ENCODE measurements around the gene CTBP1.

CTBP1 gene

DNA sequence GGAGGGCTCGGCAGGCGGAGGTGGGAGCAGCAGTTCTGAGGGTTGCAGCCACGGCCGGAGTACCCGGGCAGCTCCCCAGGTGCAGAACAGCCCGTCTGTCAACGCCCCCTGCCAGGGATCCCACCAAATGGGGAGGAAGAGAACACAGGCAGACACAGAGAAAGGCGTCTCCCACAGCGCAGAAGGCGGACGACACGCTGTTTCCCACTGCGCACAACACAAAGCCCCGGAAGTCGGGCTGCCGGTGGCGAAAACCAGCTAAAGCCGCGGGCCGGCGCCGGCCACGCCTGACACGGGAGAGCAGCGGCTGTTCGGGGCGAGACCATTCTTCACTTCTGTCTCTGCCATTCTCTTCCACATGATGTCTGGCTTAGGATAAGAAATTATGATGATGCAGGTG, 31.6 kb downstream of the CTBP1 start:
- Histone ChIP-seq H3K4me1 (ENCODE audit: insufficient read depth, low read length) (no peaks in the 10 kb centered on the region), H3K27ac (ENCODE audit: low read depth, low read length) (no peak overlapping the region), H3K36me3 (ENCODE audit: insufficient read depth, low read length) (peaks cover 71% of the 10 kb centered on the region), H3K27me3 (ENCODE audit: insufficient read depth, low read length) (no peaks in the 10 kb centered on the region), H3K9me3 (ENCODE audit: insufficient read depth, low read depth, low read length) (no peaks in the 10 kb centered on the region), H3K4me3 (ENCODE audit: low read length) (no peak overlapping the region), H3K9ac (ENCODE audit: low read depth, low read length) (no peak overlapping the region)
- WGBS, result 97% methylated on average over 27 of the region's 27 CpGs

DNA sequence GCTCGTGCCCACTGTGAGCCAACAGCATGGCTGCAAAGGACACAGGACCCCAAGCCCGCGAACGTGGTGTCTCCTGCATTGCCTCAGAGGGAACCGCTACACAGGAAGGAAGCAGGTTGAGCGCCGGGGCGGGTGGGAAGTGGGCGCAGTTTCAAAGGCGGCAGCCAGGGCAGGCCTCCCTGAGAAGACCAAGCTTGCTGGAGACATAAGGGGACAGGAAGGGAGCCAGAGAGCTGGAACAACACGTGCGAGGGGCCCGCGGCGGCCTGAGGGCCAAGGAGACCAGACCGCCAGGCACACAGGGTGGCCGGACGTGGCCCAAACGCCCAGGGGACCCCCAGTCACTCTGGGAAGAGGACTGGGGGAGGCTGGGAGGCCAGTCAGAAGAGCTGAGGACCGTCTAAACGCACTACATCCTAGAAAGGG, 32.0 kb downstream of the CTBP1 start:
- Histone ChIP-seq H3K9me3 (ENCODE audit: insufficient read depth, low read depth, low read length) (no peaks in the 10 kb centered on the region), H3K36me3 (ENCODE audit: insufficient read depth, low read length) (peaks cover 74% of the 10 kb centered on the region), H3K9ac (ENCODE audit: low read depth, low read length) (no peak overlapping the region), H3K4me1 (ENCODE audit: insufficient read depth, low read length) (no peaks in the 10 kb centered on the region), H3K27ac (ENCODE audit: low read depth, low read length) (no peak overlapping the region), H3K27me3 (ENCODE audit: insufficient read depth, low read length) (no peaks in the 10 kb centered on the region), H3K4me3 (ENCODE audit: low read length) (no peak overlapping the region)
- WGBS, result 96% methylated on average over 21 of the region's 21 CpGs

DNA sequence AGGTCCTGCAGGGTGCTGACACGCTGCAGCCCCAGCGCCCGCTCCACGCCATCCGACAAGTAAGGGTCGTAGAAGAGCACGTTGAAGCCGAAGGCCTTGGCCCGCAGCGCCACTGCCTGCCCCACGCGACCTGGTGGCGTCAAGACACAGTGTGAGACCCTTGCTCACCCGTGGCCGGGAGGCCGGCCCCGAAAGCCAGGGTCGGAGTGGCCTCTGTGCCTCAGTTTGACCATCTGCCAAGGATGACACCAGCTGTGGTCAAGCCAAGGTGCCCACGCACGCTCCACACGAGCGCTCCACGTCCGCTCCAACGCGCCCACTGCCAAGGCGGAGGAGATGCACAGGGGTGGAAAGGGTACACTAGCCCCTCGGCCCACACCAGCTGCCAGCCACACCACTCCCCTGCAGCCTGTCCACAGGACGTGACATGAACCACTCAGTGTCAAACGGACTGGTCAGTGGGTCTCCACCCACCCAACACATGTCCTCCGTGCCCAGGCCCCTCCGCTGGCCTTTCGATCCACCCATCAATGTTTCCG, 32.8 kb downstream of the CTBP1 start:
- 96% methylated on average over 34 of the region's 34 CpGs for WGBS
- no peaks in the 10 kb centered on the region for H3K9me3 ChIP-seq (ENCODE audit: insufficient read depth, low read depth, low read length)
- no peaks in the 10 kb centered on the region for H3K4me1 ChIP-seq (ENCODE audit: insufficient read depth, low read length)
- H3K4me3 ChIP-seq (ENCODE audit: low read length), result no peak overlapping the region
- H3K9ac ChIP-seq (ENCODE audit: low read depth, low read length), result no peak overlapping the region
- no peaks in the 10 kb centered on the region for H3K27me3 ChIP-seq (ENCODE audit: insufficient read depth, low read length)
- peaks cover 78% of the 10 kb centered on the region for H3K36me3 ChIP-seq (ENCODE audit: insufficient read depth, low read length)
- no peak overlapping the region for H3K27ac ChIP-seq (ENCODE audit: low read depth, low read length)

DNA sequence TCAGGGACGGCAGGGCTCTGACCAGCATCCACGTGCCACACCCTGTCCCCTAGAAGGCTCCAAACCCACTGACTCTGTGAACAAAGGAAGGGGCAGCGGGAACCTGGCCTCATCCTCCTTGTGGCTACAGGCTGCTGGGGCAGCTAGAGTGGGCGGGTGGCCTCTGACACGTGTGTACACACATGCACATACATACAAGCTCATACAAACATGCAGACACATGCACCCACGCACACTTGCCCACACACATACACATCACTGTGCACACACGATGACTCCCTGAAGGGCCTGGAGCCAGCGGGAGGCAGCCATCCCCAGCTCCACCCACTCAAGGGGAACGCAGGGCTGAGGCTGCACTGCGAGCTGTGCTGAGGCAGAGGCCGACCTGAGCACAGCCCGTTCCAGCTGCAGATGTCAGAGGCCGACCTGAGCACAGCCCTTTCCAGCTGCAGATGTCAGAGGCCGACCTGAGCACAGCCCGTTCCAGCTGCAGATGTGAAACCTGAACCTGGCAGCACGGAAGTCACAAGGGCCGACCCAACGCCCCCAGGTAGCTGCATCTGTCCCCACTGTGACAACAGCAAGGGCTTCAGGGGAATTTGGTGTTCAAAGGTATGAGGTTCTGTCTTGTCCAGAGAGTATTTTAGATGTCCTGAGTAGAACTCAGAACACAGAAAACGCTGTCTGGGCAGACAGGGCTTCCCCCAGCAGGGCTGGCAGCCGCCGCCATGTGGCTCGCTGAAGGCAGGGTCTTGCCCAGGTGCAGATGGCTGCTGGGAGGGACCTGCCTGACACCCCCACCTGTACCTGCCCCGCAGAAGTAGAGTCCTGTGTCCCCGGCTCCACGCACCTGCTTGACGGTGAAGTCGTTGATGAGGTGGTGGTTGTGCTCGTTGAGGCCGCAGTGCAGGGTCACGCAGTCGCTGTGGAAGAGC, 33.5 kb downstream of the CTBP1 start:
- H3K36me3 ChIP-seq (ENCODE audit: insufficient read depth, low read length), result peaks cover 77% of the 10 kb centered on the region
- H3K4me1 ChIP-seq (ENCODE audit: insufficient read depth, low read length), result no peaks in the 10 kb centered on the region
- no peak overlapping the region for H3K9ac ChIP-seq (ENCODE audit: low read depth, low read length)
- no peak overlapping the region for H3K27ac ChIP-seq (ENCODE audit: low read depth, low read length)
- WGBS, result 95% methylated on average over 31 of the region's 31 CpGs
- no peaks in the 10 kb centered on the region for H3K27me3 ChIP-seq (ENCODE audit: insufficient read depth, low read length)
- no peak overlapping the region for H3K4me3 ChIP-seq (ENCODE audit: low read length)
- H3K9me3 ChIP-seq (ENCODE audit: insufficient read depth, low read depth, low read length), result no peaks in the 10 kb centered on the region

DNA sequence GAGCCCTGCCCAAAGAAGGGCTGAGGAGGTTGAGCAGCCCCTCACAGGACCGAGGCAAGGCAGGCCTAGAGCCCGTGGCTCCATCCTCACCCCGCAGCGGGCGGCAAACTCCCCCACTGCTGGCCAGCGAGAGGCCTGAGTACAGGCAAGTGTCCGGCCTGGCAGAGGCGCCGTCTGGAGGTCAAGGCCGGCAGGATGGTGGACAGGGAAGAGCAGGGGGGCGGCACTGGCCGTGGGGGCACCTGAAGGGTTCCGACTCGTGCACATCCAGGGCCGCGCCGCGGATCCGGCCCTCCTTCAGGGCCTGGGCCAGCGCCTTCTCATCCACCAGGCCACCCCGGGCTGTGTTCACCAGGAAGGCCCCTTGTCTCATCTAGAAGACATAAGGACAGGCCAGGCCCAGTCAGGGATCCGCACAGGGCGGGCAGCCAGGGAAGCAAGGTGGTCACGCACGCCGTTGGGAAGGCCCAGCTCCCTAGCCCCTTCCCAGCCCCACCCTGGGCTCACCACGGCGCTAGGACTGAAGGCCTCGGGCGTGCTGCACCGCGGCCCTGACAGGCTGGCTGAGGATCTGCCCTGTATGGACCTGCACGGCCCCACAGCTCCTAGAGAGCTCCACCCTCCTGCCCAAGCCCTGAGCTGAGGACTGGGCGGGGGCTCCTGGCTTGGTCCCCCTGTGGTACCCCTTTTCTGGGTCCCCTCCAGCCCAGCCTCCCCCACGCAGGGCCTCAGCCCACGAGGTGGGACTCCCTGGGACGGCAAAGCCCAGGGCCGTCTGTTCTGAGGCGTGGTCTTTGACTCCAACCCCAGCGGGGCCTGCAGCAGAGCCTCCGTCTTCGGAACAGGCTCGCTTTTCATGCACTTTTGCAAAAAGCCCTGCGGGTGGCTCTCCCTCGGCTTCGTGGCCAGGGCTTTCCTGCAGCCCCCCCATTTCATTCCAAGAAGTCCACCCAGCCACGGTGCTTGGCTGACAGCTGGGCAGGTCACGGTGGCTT, 34.5 kb downstream of the CTBP1 start:
- H3K27me3 ChIP-seq (ENCODE audit: insufficient read depth, low read length), result no peaks in the 10 kb centered on the region
- no peak overlapping the region for H3K9ac ChIP-seq (ENCODE audit: low read depth, low read length)
- WGBS, result 95% methylated on average over 48 of the region's 48 CpGs
- peaks cover 73% of the 10 kb centered on the region for H3K36me3 ChIP-seq (ENCODE audit: insufficient read depth, low read length)
- H3K9me3 ChIP-seq (ENCODE audit: insufficient read depth, low read depth, low read length), result no peaks in the 10 kb centered on the region
- H3K27ac ChIP-seq (ENCODE audit: low read depth, low read length), result no peak overlapping the region
- no peak overlapping the region for H3K4me3 ChIP-seq (ENCODE audit: low read length)
- no peaks in the 10 kb centered on the region for H3K4me1 ChIP-seq (ENCODE audit: insufficient read depth, low read length)

DNA sequence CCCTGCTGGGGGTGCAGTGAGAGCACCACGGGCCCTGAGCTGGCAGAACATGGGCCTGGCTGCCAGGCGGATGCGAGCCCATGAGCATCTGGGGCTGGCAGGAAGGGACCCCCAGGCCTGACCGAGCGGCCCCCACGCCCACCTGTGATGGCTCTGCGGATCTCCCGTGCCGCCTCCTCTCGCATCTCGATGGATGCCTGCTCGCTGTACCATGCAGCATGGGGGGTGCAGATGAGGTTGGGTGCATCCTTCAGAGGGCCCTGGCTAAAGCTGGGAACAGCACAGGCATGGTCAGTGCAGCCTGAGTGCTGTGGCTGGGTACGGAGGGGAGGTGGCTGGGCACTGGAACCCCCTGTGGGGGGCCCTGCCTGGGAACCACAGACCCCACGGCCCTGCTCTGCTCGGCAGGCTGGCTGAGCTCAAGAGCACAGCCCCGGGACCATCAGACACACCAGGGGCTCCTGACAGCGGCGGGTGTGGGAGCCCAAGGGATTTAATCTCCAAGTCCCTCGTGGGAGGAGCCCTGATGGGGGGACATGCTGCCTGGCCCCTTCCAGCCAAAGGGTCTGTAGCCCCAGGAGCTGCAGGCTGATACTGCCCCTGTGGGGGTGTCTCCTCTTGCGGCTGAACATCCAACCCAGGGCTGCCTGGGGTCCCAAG, 35.5 kb downstream of the CTBP1 start:
- H3K27ac ChIP-seq (ENCODE audit: low read depth, low read length), result no peak overlapping the region

DNA sequence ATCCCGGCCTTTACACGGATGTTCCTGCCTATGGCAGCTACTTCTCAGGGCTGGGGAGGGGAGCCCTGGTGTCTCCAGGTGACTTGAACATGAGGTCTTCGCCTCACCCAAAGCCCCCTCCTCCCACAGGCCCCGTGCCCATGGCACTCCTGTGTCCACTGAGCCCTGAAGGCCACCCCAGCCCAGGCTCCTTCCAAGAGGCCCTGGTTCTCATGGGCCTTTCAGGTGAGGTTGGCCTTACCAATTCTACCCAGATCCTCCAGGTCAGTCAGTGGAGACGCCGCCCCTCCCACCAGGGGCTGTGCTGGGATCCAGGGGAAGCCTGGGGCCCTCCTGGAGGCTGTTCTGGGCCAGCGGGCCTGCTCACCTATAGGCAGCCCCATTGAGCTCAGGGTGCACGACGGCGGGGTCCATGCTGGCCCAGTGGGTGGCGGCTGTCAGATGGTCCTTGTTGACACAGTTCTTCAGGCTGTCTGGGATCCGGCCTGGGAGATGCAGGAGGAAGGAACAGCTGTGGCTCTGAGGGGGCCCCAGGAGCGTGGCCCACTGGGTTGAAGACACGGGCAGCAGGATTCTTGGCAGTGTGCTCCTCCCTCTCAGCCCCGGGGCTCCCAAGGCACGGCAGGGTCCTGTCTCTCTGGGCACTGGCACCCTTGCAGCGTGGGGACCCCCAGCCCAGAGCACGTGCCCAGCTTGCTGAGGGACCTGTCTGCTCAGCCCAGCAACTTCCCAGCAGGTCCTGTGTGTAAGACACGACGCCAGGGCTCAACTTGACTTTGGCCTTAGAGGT, 36.2 kb downstream of the CTBP1 start:
- Histone ChIP-seq H3K4me3 (ENCODE audit: low read length) (no peak overlapping the region), H3K27me3 (ENCODE audit: insufficient read depth, low read length) (no peaks in the 10 kb centered on the region), H3K4me1 (ENCODE audit: insufficient read depth, low read length) (no peaks in the 10 kb centered on the region), H3K9me3 (ENCODE audit: insufficient read depth, low read depth, low read length) (no peaks in the 10 kb centered on the region), H3K36me3 (ENCODE audit: insufficient read depth, low read length) (peaks cover 62% of the 10 kb centered on the region), H3K27ac (ENCODE audit: low read depth, low read length) (no peak overlapping the region), H3K9ac (ENCODE audit: low read depth, low read length) (no peak overlapping the region)
- 96% methylated on average over 20 of the region's 20 CpGs for WGBS

More for the DNA sequence above, 35.5 kb downstream of the CTBP1 start:
- Histone ChIP-seq H3K4me1 (ENCODE audit: insufficient read depth, low read length) (no peaks in the 10 kb centered on the region), H3K36me3 (ENCODE audit: insufficient read depth, low read length) (peaks cover 66% of the 10 kb centered on the region), H3K4me3 (ENCODE audit: low read length) (no peak overlapping the region), H3K27me3 (ENCODE audit: insufficient read depth, low read length) (no peaks in the 10 kb centered on the region), H3K9ac (ENCODE audit: low read depth, low read length) (no peak overlapping the region), H3K9me3 (ENCODE audit: insufficient read depth, low read depth, low read length) (no peaks in the 10 kb centered on the region)
- 95% methylated on average over 20 of the region's 20 CpGs for WGBS

DNA sequence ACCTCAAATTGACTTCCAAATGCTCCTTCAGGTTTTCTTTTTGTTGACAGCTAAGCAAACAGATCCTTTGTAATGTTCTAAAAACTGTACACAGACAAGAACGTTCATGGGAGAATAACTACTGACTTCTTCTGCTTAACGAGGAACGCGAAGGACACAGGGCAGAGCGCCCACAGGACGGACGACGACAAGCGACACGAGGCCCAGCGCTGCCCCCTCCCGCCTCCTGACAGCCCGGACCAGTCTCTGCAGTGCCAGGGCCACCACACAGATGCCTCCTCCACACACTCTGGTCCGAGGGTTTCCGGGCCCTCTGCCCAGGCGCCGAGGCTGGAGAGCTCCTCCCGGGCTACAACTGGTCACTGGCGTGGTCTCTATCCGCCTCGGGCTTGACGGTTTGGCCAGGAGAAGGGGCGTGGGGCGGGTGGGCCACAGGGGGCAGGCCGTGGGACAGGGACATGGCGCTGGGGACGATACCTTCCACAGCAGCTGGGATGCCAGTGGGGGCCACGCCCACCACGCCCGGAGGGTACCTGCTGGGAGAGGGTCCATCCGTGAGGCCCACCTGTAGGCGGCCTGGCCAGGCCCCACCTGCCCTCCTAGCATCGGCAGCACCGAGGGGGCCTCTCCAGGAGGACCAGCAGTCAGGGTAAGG, 36.9 kb downstream of the CTBP1 start:
- Histone ChIP-seq H3K27ac (ENCODE audit: low read depth, low read length) (no peak overlapping the region), H3K4me3 (ENCODE audit: low read length) (no peak overlapping the region), H3K36me3 (ENCODE audit: insufficient read depth, low read length) (peaks cover 57% of the 10 kb centered on the region), H3K9me3 (ENCODE audit: insufficient read depth, low read depth, low read length) (no peaks in the 10 kb centered on the region), H3K27me3 (ENCODE audit: insufficient read depth, low read length) (no peaks in the 10 kb centered on the region), H3K4me1 (ENCODE audit: insufficient read depth, low read length) (no peaks in the 10 kb centered on the region), H3K9ac (ENCODE audit: low read depth, low read length) (no peak overlapping the region)
- WGBS, result 96% methylated on average over 34 of the region's 34 CpGs

DNA sequence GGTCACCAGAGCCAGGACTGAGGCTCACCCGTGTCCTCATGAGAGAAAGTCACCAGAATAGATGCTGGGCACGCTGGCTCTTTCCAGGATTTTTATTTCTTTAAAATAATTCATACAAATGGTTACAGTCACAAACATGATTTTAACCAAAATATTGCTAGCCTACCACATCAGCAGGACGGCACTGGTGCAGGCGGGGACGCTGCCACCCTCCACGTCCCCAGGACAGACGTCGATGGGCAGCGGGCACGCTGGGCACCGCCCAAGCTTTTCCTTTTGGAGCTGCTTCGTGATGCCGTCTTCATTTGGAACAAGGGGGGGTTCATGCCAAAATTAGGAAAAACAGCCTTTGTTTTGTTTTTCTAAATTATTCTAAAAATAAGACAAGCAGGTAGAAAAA, 37.6 kb downstream of the CTBP1 start:
- WGBS, result 97% methylated on average over 13 of the region's 13 CpGs
- peaks cover 54% of the 10 kb centered on the region for H3K36me3 ChIP-seq (ENCODE audit: insufficient read depth, low read length)

DNA sequence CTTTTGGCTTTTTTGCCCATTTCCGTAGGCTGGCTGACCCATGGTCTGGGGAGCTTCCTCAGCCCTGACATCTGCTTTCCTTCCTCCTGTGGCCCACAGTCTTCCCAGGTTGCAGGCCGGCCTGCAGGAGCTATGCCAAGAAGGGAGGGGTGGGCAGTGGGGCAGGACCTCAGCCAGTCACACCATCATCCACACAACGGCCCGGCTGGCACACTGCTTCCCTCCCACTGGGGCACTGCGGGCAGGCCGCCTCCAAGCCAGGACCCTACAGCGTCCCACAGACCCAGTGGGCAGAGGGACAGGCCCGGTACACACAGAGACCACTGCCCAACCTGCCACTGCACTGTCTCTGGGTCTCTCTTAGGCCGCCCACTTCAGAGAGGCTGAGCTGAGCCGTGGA, 38.0 kb downstream of the CTBP1 start:
- 94% methylated on average over 10 of the region's 10 CpGs for WGBS
- H3K9ac ChIP-seq (ENCODE audit: low read depth, low read length), result no peak overlapping the region
- no peaks in the 10 kb centered on the region for H3K4me1 ChIP-seq (ENCODE audit: insufficient read depth, low read length)
- H3K4me3 ChIP-seq (ENCODE audit: low read length), result no peak overlapping the region
- no peaks in the 10 kb centered on the region for H3K9me3 ChIP-seq (ENCODE audit: insufficient read depth, low read depth, low read length)
- H3K27ac ChIP-seq (ENCODE audit: low read depth, low read length), result no peak overlapping the region
- H3K27me3 ChIP-seq (ENCODE audit: insufficient read depth, low read length), result no peaks in the 10 kb centered on the region
- H3K36me3 ChIP-seq (ENCODE audit: insufficient read depth, low read length), result peaks cover 50% of the 10 kb centered on the region

More for the DNA sequence above, 37.6 kb downstream of the CTBP1 start:
- Histone ChIP-seq H3K9me3 (ENCODE audit: insufficient read depth, low read depth, low read length) (no peaks in the 10 kb centered on the region), H3K9ac (ENCODE audit: low read depth, low read length) (no peak overlapping the region), H3K27me3 (ENCODE audit: insufficient read depth, low read length) (no peaks in the 10 kb centered on the region), H3K4me3 (ENCODE audit: low read length) (no peak overlapping the region), H3K27ac (ENCODE audit: low read depth, low read length) (no peak overlapping the region), H3K4me1 (ENCODE audit: insufficient read depth, low read length) (no peaks in the 10 kb centered on the region)
